ENCODE measurements around the gene MAP7. TPM values are rescaled to one million over a fixed set of nuclear protein-coding genes. Genes with fewer than 3 reads are reported as not detected.

MAP7 gene
- total RNA-seq (2016; rRNA removed; fragmentation: Illumina TruSeq; extraction: Trizol) (0.04 and 0.07 TPM in 2 replicates), polyA plus RNA-seq (2011; rRNA removed) (not detected in 2 replicates), polyA minus RNA-seq (2011; rRNA and poly(A)+ RNA removed; ENCODE audit: low replicate concordance) (26.0 TPM in 1 of 2 replicates, not detected in the other), Bru-seq, nascent RNA (percentile 14 among the genes with signal in this experiment), BruChase-seq, experiment 1, labeled RNA remaining after a 6-hour chase (percentile 14 among the genes with signal in this experiment), BruChase-seq, experiment 2, labeled RNA remaining after a 2-hour chase (percentile 12 among the genes with signal in this experiment)
- total RNA-seq (2016; cell fraction: cytosol; rRNA removed; fragmentation: Illumina TruSeq; extraction: Trizol; ENCODE audit: low read depth) = not detected in 2 replicates
- not detected in 2 replicates for total RNA-seq (2016; cell fraction: insoluble cytoplasmic fraction; rRNA removed; fragmentation: Illumina TruSeq; extraction: Trizol)
- 0.06 and 0.07 TPM in 2 replicates for total RNA-seq (2016; cell fraction: membrane; rRNA removed; fragmentation: Illumina TruSeq; extraction: Trizol)
- not detected in 2 replicates for total RNA-seq (2016; cell fraction: nucleus; rRNA removed; fragmentation: Illumina TruSeq; extraction: Trizol)
- polyA plus RNA-seq (2011; cell fraction: cytosol; rRNA removed) = not detected in 2 replicates
- not detected in 2 replicates for polyA plus RNA-seq (2011; cell fraction: nucleus; rRNA removed)
- polyA plus RNA-seq (2012) = not detected in 2 replicates
- not detected in 2 replicates for polyA plus RNA-seq (2016; cell fraction: cytosol; fragmentation: Illumina TruSeq; extraction: Trizol; ENCODE audit: low read depth)
- 0.05 and 0.13 TPM in 2 replicates for polyA plus RNA-seq (2016; cell fraction: insoluble cytoplasmic fraction; fragmentation: Illumina TruSeq; extraction: Trizol; ENCODE audit: low read depth)
- not detected in 2 replicates for polyA plus RNA-seq (2016; cell fraction: membrane; fragmentation: Illumina TruSeq; extraction: Trizol; ENCODE audit: low read depth)
- polyA plus RNA-seq (2016; cell fraction: nucleus; fragmentation: Illumina TruSeq; extraction: Trizol; ENCODE audit: insufficient read depth, low read depth) = not detected in 2 replicates
- 0.18 TPM in 1 of 2 replicates, not detected in the other for polyA minus RNA-seq (2011; cell fraction: cytosol; rRNA and poly(A)+ RNA removed)
- polyA minus RNA-seq (2011; cell fraction: nucleus; rRNA and poly(A)+ RNA removed) = 0.13 TPM in 1 of 2 replicates, not detected in the other
- long read RNA-seq, experiment 1 = 0 reads
- long read RNA-seq, experiment 2 = 0 reads

- 22% methylated on average over 36 of the region's 79 CpGs for WGBS (ENCODE audit: low lambda C conversion rate)
- no peaks in the 10 kb centered on the region for H3K36me3 ChIP-seq (replicated peaks in 1 of 2; ENCODE audit: control insufficient read depth in 1 of 2, insufficient read depth in 2 of 2, low read length in 2 of 2)
- no TSS peak for BruUV-seq (replicated peaks)
- ATAC-seq (peak; percentile 85), FAIRE-seq (no peak), DNase-seq (ENCODE audit: low spot score) (no peak)
- H3K4me3 ChIP-seq (replicated peaks in 1 of 3; ENCODE audit: insufficient read depth in 1 of 3, low read depth in 2 of 3, low read length in 3 of 3) = peak within 1 kb of the TSS in 2 of 3 experiments; percentile 49 to 65; a peak in 4 of 6 replicates
- intact Hi-C loops (cut with micrococcal nuclease; ENCODE audit: unreplicated experiment) (no loop called here), in situ Hi-C loops (cut with HindIII; ENCODE audit: extremely low pct_ligation_motif_present, low pct_unique_long_range_greater_than_20kb) (no loop called here)
- H3K79me2 ChIP-seq (ENCODE audit: insufficient read depth, low read length) = no peaks in the 10 kb centered on the region
- POLR2A ChIA-PET = no interaction called here
- H4K20me1 ChIP-seq (ENCODE audit: insufficient read depth, low read length) = no peaks in the 10 kb centered on the region
- CTCF ChIA-PET (ENCODE audit: low intra/inter-chr PET ratio, low total read pairs) = no interaction called here
- no peaks in the 10 kb centered on the region for H3K4me1 ChIP-seq (ENCODE audit: insufficient read depth, low read length)
- no peak within 1 kb of the TSS for H2AFZ ChIP-seq (ENCODE audit: low read length)
- peak within 1 kb of the TSS; percentile 62 for H3K4me2 ChIP-seq (ENCODE audit: low read depth, low read length)
- no peaks in the 10 kb centered on the region for H3K9me3 ChIP-seq (ENCODE audit: low read length)
- H3K9ac ChIP-seq (ENCODE audit: insufficient read depth, low read depth, low read length) = no peak within 1 kb of the TSS
- no peak within 1 kb of the TSS for H3K27ac ChIP-seq (ENCODE audit: extremely low read length, insufficient read depth, low read length)
- peaks cover 7 to 40% of the 10 kb centered on the region in 2 experiments; a peak in 4 of 5 replicates for H3K27me3 ChIP-seq (ENCODE audit: control insufficient read depth in 1 of 2, insufficient read depth in 2 of 2, low read length in 2 of 2)
- TF ChIP-seq TFDP1 (CRISPR knock-in tag; IDR thresholded peaks at IDR 0.05; ENCODE audit: borderline replicate concordance) (no peak), ZBTB3 (CRISPR knock-in tag; IDR thresholded peaks at IDR 0.05; ENCODE audit: borderline replicate concordance, low read depth) (no peak), ZBTB42 (CRISPR knock-in tag; IDR thresholded peaks at IDR 0.05) (no peak), MXD1 (CRISPR knock-in tag; IDR thresholded peaks at IDR 0.05) (0 out of 2 replicates have a peak, but pooled peaks have one; percentile 42), HMG20A (CRISPR knock-in tag; IDR thresholded peaks at IDR 0.05; ENCODE audit: borderline replicate concordance) (no peak), ZNF207 (IDR thresholded peaks at IDR 0.05; ENCODE audit: borderline replicate concordance) (no peak), RFX3 (CRISPR knock-in tag; IDR thresholded peaks at IDR 0.05) (no peak), HNRNPUL1 (IDR thresholded peaks at IDR 0.05; ENCODE audit: low read depth, low read length) (no peak), HIVEP1 (CRISPR knock-in tag; IDR thresholded peaks at IDR 0.05) (no peak), GRHL1 (CRISPR knock-in tag; conservative IDR thresholded peaks at IDR 0.05) (no peak), ZNF768 (CRISPR knock-in tag; IDR thresholded peaks at IDR 0.05) (peak; percentile 38; the same call in 1 of the 2 replicates), ZBTB34 (CRISPR knock-in tag; IDR thresholded peaks at IDR 0.05) (0 out of 2 replicates have a peak, but pooled peaks have one; percentile 19), ZNF264 (CRISPR knock-in tag; IDR thresholded peaks at IDR 0.05) (no peak), SNAPC5 (CRISPR knock-in tag; IDR thresholded peaks at IDR 0.05; ENCODE audit: borderline replicate concordance) (no peak)
These were observed at the start of gene MAP7 for GRCh38 chr6:136550330-136551071. Gene MAP7, minus strand, starts transcription at chr6:136550422. Its CDS starts 14 bp downstream, at chr6:136550408.

Measured in HepG2 (cell line).